Fibroblast of mammary gland (primary cell): ENCODE data around the gene PLXNA4.

Experiments
- DNase-seq: peaks from one replicate; pipeline ENCODE4 v3.0.0-alpha.2; 2010; ENCODE audit warnings: low read depth
- H3K4me3 ChIP-seq: 2 replicates; pipeline ENCODE4 v1.5.1; 2011; ENCODE audit warnings: low read depth, mild to moderate bottlenecking, low read length, moderate library complexity; ENCODE audit not compliant: control insufficient read depth
- CTCF ChIP-seq: conservative IDR thresholded peaks from 2 replicates; pipeline ENCODE4 v1.5.1; 2011; ENCODE audit warnings: low read depth, low read length, inconsistent platforms; ENCODE audit not compliant: control insufficient read depth, insufficient read depth

PLXNA4 gene

GRCh38 chr7:132425942-132426341 is 150.3 kb downstream of the PLXNA4 start:
- H3K4me3 ChIP-seq: no peak overlapping the region
- DNase-seq: no peak
- no peak for TF ChIP-seq CTCF

GRCh38 chr7:132424821-132425724 is 151.2 kb downstream of the PLXNA4 start:
- H3K4me3 ChIP-seq: no peak overlapping the region
- no peak for TF ChIP-seq CTCF
- no peak for DNase-seq

- no peak for TF ChIP-seq CTCF
- DNase-seq: no peak
- H3K4me3 ChIP-seq: no peak overlapping the region
Measured at GRCh38 chr7:132424277-132424676, 152.0 kb downstream of the PLXNA4 start.

- no peak for DNase-seq
- TF ChIP-seq CTCF: no peak
- no peak overlapping the region for H3K4me3 ChIP-seq
Measured at GRCh38 chr7:132423594-132424200, 152.6 kb downstream of the PLXNA4 start.

- TF ChIP-seq CTCF: no peak
- peak; percentile 64 for DNase-seq
- H3K4me3 ChIP-seq: no peak overlapping the region
Measured at GRCh38 chr7:132422502-132423111, 153.7 kb downstream of the PLXNA4 start.

- DNase-seq: peak; percentile 25
- TF ChIP-seq CTCF: no peak
- H3K4me3 ChIP-seq: no peak overlapping the region
Measured at GRCh38 chr7:132420527-132420926, 155.7 kb downstream of the PLXNA4 start.
